PFSK-1 (cell line): ENCODE measurements around the gene ENTPD2.

Experiments used
- FOXP2 ChIP-seq: optimal IDR thresholded peaks from 2 replicates; pipeline ENCODE3; 2011; ENCODE audit warnings: borderline replicate concordance, control low read depth, inconsistent platforms; ENCODE audit not compliant: insufficient read depth; ENCODE audit errors: extremely low read length, extremely low read depth
- POLR2AphosphoS5 ChIP-seq: IDR thresholded peaks from 2 replicates; pipeline ENCODE4 v1.6.1; 2012; ENCODE audit warnings: low read depth, mild to moderate bottlenecking, control low read depth, low read length, moderate library complexity
- REST ChIP-seq, 2 experiments: IDR thresholded peaks; 2 replicates each; pipeline versions ENCODE4 v1.6.1 to v1.8.0; 2011 to 2012; ENCODE audit warnings: low read depth in 2 of 2, low read length in 2 of 2, control low read depth in 1 of 2, inconsistent platforms in 1 of 2, mild to moderate bottlenecking in 1 of 2, moderate library complexity in 1 of 2; ENCODE audit not compliant: insufficient read depth in 1 of 2
- SIN3A ChIP-seq: IDR thresholded peaks from 2 replicates; pipeline ENCODE4 v1.6.1; 2012; ENCODE audit warnings: mild to moderate bottlenecking, low read length, moderate library complexity, borderline replicate concordance; ENCODE audit not compliant: insufficient read depth
- TAF1 ChIP-seq: IDR thresholded peaks from 2 replicates; pipeline ENCODE4 v1.6.1; 2012; ENCODE audit warnings: low read length, control low read depth, borderline replicate concordance; ENCODE audit not compliant: insufficient read depth

Gene ENTPD2

GRCh38 chr9:137066096-137066861, 12.4 kb upstream of the ENTPD2 start:
- TF ChIP-seq TAF1 (no peak), REST (IDR thresholded peaks at IDR 0.05; ENCODE audit: insufficient read depth in 1 of 2, low read depth in 2 of 2, low read length in 2 of 2) (no peak), SIN3A (no peak), POLR2AphosphoS5 (no peak), FOXP2 (no peak)

- TF ChIP-seq REST (IDR thresholded peaks at IDR 0.05; ENCODE audit: insufficient read depth in 1 of 2, low read depth in 2 of 2, low read length in 2 of 2) = no peak
- TF ChIP-seq POLR2AphosphoS5 = no peak
- TF ChIP-seq SIN3A = no peak
- TF ChIP-seq TAF1 = no peak
Measured at GRCh38 chr9:137065336-137065967, 11.6 kb upstream of the ENTPD2 start.

- TF ChIP-seq REST (IDR thresholded peaks at IDR 0.05; ENCODE audit: insufficient read depth in 1 of 2, low read depth in 2 of 2, low read length in 2 of 2) (no peak), FOXP2 (no peak), TAF1 (no peak), POLR2AphosphoS5 (no peak), SIN3A (no peak)
Measured at GRCh38 chr9:137064880-137065164, 11.0 kb upstream of the ENTPD2 start.

- TF ChIP-seq TAF1 (no peak), REST (IDR thresholded peaks at IDR 0.05; ENCODE audit: insufficient read depth in 1 of 2, low read depth in 2 of 2, low read length in 2 of 2) (peak; percentile 71 to 74), POLR2AphosphoS5 (no peak), SIN3A (no peak), FOXP2 (no peak)
Measured at GRCh38 chr9:137064027-137064879, 10.4 kb upstream of the ENTPD2 start.
